H1 (cell line): ENCODE data around the gene OSCP1. TPM values are rescaled to one million over a fixed set of nuclear protein-coding genes. Genes with fewer than 3 reads are reported as not detected.

ENCODE experiments used
- CTCF ChIA-PET: fragments of 300-600 bp; sonication (Branson Sonifier 250); formaldehyde crosslinking; loops from one replicate; lab custom pipeline; 2021; ENCODE audit not compliant: partially characterized antibody; lab: Charles Lee
- POLR2A ChIA-PET: fragments of 300-600 bp; sonication (Branson Sonifier 250); formaldehyde crosslinking; loops from one replicate; lab custom pipeline; 2021; ENCODE audit warnings: inconsistent platforms; ENCODE audit not compliant: partially characterized antibody; lab: Charles Lee
- DNase-seq, 2 experiments: peaks; one replicate each; pipeline versions ENCODE4 v3.0.0 to v3.0.0-alpha.2; 2010 to 2022; ENCODE audit warnings: low spot score in 2 of 2, low read depth in 1 of 2, mixed read lengths in 1 of 2
- FAIRE-seq: peaks from 2 replicates; lab custom pipeline; 2011; peaks lifted over from hg19 to GRCh38; lab: Jason Lieb, UNC
- H2AFZ ChIP-seq: 2 replicates; pipeline ENCODE4 v1.8.1; 2012; ENCODE audit warnings: low read length, inconsistent platforms
- H2AK5ac ChIP-seq: 2 replicates; pipeline ENCODE4 v1.6.1; 2013; ENCODE audit warnings: low read depth, low read length
- H2BK120ac ChIP-seq: replicated peaks from 2 replicates; pipeline ENCODE3; 2013; ENCODE audit warnings: low read depth, low read length, inconsistent platforms
- H2BK12ac ChIP-seq: 2 replicates; pipeline ENCODE4 v1.6.1; 2013; ENCODE audit warnings: low read depth, low read length
- H2BK15ac ChIP-seq: 2 replicates; pipeline ENCODE4 v1.6.1; 2013; ENCODE audit warnings: low read length
- H2BK20ac ChIP-seq: 2 replicates; pipeline ENCODE4 v1.6.1; 2013; ENCODE audit warnings: low read length
- H2BK5ac ChIP-seq: 2 replicates; pipeline ENCODE4 v1.6.1; 2013; ENCODE audit warnings: low read depth, low read length
- H3K14ac ChIP-seq: 2 replicates; pipeline ENCODE4 v1.6.1; 2013; ENCODE audit warnings: inconsistent platforms; ENCODE audit not compliant: insufficient read length
- H3K18ac ChIP-seq: 2 replicates; pipeline ENCODE4 v1.6.1; 2013; ENCODE audit warnings: low read length; ENCODE audit errors: extremely low read depth
- H3K23ac ChIP-seq: 2 replicates; pipeline ENCODE4 v1.6.1; 2013; ENCODE audit warnings: inconsistent platforms; ENCODE audit not compliant: insufficient read length
- H3K23me2 ChIP-seq: 2 replicates; pipeline ENCODE4 v1.6.1; 2013; ENCODE audit warnings: low read depth, low read length
- H3K27ac ChIP-seq: 2 replicates; pipeline ENCODE4 v1.6.1; 2011; ENCODE audit warnings: low read depth, low read length, inconsistent platforms
- H3K27me3 ChIP-seq, 4 experiments: replicated peaks in 1 of 4; 1 replicate in 1 of 4; 2 replicates in 3 of 4; pipeline versions ENCODE4 v1.6.1 to v1.8.1; 2011 to 2013; ENCODE audit warnings: low read length in 3 of 4, mild to moderate bottlenecking in 3 of 4, inconsistent platforms in 2 of 4, mixed read lengths in 2 of 4, moderate library complexity in 1 of 4; ENCODE audit not compliant: control insufficient read depth in 3 of 4, insufficient read depth in 3 of 4; ENCODE audit errors: extremely low read depth in 1 of 4
- H3K36me3 ChIP-seq, 4 experiments: 2 replicates each; pipeline versions ENCODE4 v1.6.1 to v1.8.1; 2011 to 2013; ENCODE audit warnings: mild to moderate bottlenecking in 4 of 4, low read length in 3 of 4, moderate library complexity in 2 of 4, control low read depth in 1 of 4, inconsistent platforms in 1 of 4; ENCODE audit not compliant: insufficient read depth in 4 of 4, control insufficient read depth in 2 of 4
- H3K4ac ChIP-seq: replicated peaks from 2 replicates; pipeline ENCODE3; 2013; ENCODE audit warnings: low read length, low read depth, mixed read lengths, inconsistent platforms; ENCODE audit not compliant: insufficient read length
- H3K4me1 ChIP-seq, 4 experiments: replicated peaks in 1 of 4; 1 replicate in 1 of 4; 2 replicates in 3 of 4; pipeline versions ENCODE4 v1.6.1 to v1.8.1; 2011 to 2013; ENCODE audit warnings: low read length in 3 of 4, inconsistent platforms in 2 of 4, mixed read lengths in 1 of 4; ENCODE audit not compliant: insufficient read depth in 4 of 4, control insufficient read depth in 3 of 4
- H3K4me2 ChIP-seq, 2 experiments: 2 replicates each; pipeline versions ENCODE4 v1.6.1 to v1.8.1; 2011 to 2013; ENCODE audit warnings: low read depth in 2 of 2, low read length in 2 of 2, control low read depth in 1 of 2, inconsistent platforms in 1 of 2, mild to moderate bottlenecking in 1 of 2; ENCODE audit not compliant: insufficient read depth in 1 of 2
- H3K4me3 ChIP-seq, 4 experiments: fragments of 200-600, 300-600 bp in 1 of 4; sonication (generic), shearing (Covaris generic), sonication (Bioruptor Twin) in 1 of 4; 2 replicates each; pipeline versions ENCODE4 v1.5.1 to v1.8.1; 2011 to 2016; ENCODE audit warnings: low read length in 4 of 4, low read depth in 3 of 4, control low read depth in 2 of 4, inconsistent platforms in 2 of 4, mild to moderate bottlenecking in 2 of 4, mixed read lengths in 1 of 4, moderate library complexity in 1 of 4; ENCODE audit not compliant: insufficient read depth in 2 of 4; ENCODE audit errors: extremely low read depth in 1 of 4
- H3K56ac ChIP-seq: replicated peaks from 2 replicates; pipeline ENCODE3; 2013; ENCODE audit warnings: low read depth, mild to moderate bottlenecking, mixed read lengths, low read length, inconsistent platforms; ENCODE audit not compliant: insufficient read length
- H3K79me1 ChIP-seq: 2 replicates; pipeline ENCODE4 v1.6.1; 2013; ENCODE audit warnings: low read depth, low read length, control low read depth
- H3K79me2 ChIP-seq, 2 experiments: 2 replicates each; pipeline versions ENCODE4 v1.6.1 to v1.8.1; 2012 to 2013; ENCODE audit warnings: low read length in 2 of 2, mild to moderate bottlenecking in 2 of 2, inconsistent platforms in 1 of 2; ENCODE audit not compliant: insufficient read depth in 2 of 2, control insufficient read depth in 1 of 2
- H3K9ac ChIP-seq, 4 experiments: replicated peaks in 1 of 4; 1 replicate in 1 of 4; 2 replicates in 3 of 4; pipeline versions ENCODE4 v1.6.1 to v1.8.1; 2011 to 2013; ENCODE audit warnings: low read depth in 3 of 4, low read length in 3 of 4, control low read depth in 2 of 4, mild to moderate bottlenecking in 2 of 4, moderate library complexity in 2 of 4, inconsistent platforms in 1 of 4; ENCODE audit errors: extremely low read depth in 1 of 4
- H3K9me3 ChIP-seq, 2 experiments: 2 replicates each; pipeline versions ENCODE4 v1.6.1 to v1.8.1; 2012 to 2013; ENCODE audit warnings: mild to moderate bottlenecking in 2 of 2, moderate library complexity in 2 of 2, control low read depth in 1 of 2, inconsistent platforms in 1 of 2, low read depth in 1 of 2, low read length in 1 of 2, mixed read lengths in 1 of 2; ENCODE audit not compliant: insufficient read depth in 2 of 2
- H4K20me1 ChIP-seq, 2 experiments: replicated peaks in 1 of 2; 2 replicates each; pipeline versions ENCODE3 to v1.8.1; 2011 to 2013; ENCODE audit warnings: inconsistent platforms in 2 of 2, low read length in 2 of 2, mild to moderate bottlenecking in 1 of 2; ENCODE audit not compliant: insufficient read depth in 2 of 2, control insufficient read depth in 1 of 2
- H4K5ac ChIP-seq: 2 replicates; pipeline ENCODE4 v1.6.1; 2013; ENCODE audit warnings: low read length, low read depth, mixed read lengths, inconsistent platforms; ENCODE audit not compliant: insufficient read length
- H4K8ac ChIP-seq: 2 replicates; pipeline ENCODE4 v1.8.0; 2013; ENCODE audit warnings: mild to moderate bottlenecking, moderate library complexity, low read length, inconsistent platforms; ENCODE audit not compliant: insufficient read depth; ENCODE audit errors: extremely low read depth
- H4K91ac ChIP-seq: replicated peaks from 2 replicates; pipeline ENCODE3; 2013; ENCODE audit warnings: low read length, mixed read lengths, inconsistent platforms; ENCODE audit not compliant: insufficient read length
- CBX5 ChIP-seq: fragments of 300-800, 300-1000 bp; sonication (generic); IDR thresholded peaks from 2 replicates; pipeline ENCODE4 v1.7.1; 2016; ENCODE audit warnings: antibody characterized with exemption, low read length, low read depth
- WGBS, 2 experiments: shearing (Covaris generic) in 1 of 2; methylation state at CpG; one replicate each; pipeline versions ENCODE4 v1.1.6 to v1.1.7; 2013 to 2015; ENCODE audit warnings: low lambda C conversion rate in 2 of 2, mixed read lengths in 2 of 2, inconsistent platforms in 1 of 2, low coverage in 1 of 2, missing lambda C conversion rate in 1 of 2; ENCODE audit not compliant: insufficient replicate concordance in 2 of 2, insufficient coverage in 1 of 2, insufficient read length in 1 of 2; ENCODE audit errors: extremely low coverage in 1 of 2, missing lambda C conversion rate in 1 of 2; 5-methylcytosine and 5-hydroxymethylcytosine counted together
- polyA plus RNA-seq, 7 experiments: library from polyadenylated mRNA; depleted of rRNA in 3 of 7; stranded (reverse) in 5 of 7; unstranded in 2 of 7; fragments of >200 nt in 5 of 7; fragments of 200-250 nt in 2 of 7; gene quantifications; 1 replicate in 5 of 7; 2 replicates in 1 of 7; 4 replicates in 1 of 7; pipeline versions ENCODE4 v1.2.1 to v1.2.3, GENCODE V29; 2011 to 2013; ENCODE audit warnings: missing spikeins in 2 of 7, mixed read lengths in 2 of 7
- total RNA-seq: library from RNA; stranded (reverse); fragmentation: NEBNext Ultra II Directional; extraction: Animal tissue kit (Norgen Biotek cat#: 25700); gene quantifications from 2 replicates; pipeline ENCODE4 v1.2.1, GENCODE V29; 2021

OSCP1 gene
- total and polyA plus RNA-seq, 2 of the 8 experiments (the other 6 are each of a cell fraction or from before 2014, with no cell fraction given) = 1.8 to 3.3 TPM

DNA sequence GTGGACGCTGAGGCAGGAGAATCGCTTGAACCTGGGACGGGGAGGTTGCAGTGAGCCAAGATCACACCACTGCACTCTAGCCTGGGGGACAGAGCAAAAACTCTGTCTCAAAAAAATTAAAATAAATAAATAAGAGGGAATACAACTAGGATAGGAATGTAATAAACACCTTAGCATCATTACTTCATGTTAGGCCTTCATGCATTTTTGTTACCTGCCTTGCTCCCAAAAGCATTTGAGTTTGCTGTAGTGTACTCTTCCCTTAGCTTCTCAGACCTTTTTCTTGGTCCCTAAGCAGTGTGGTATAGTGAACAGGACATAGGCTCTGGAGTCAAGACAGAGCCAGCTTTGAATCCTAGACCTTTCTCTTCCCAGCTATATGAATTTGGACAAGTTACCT lies 2.8 kb upstream of the OSCP1 start:
- H4K5ac ChIP-seq = no peak overlapping the region
- H3K9ac ChIP-seq = no peak overlapping the region
- H3K4me1 ChIP-seq = no peaks in the 10 kb centered on the region; a peak in 1 of 7 replicates
- H3K4me2 ChIP-seq = no peak overlapping the region
- H3K9me3 ChIP-seq = no peaks in the 10 kb centered on the region
- H3K27ac ChIP-seq = no peak overlapping the region
- no peak overlapping the region for H3K14ac ChIP-seq
- no peaks in the 10 kb centered on the region for H3K27me3 ChIP-seq
- no peaks in the 10 kb centered on the region for H3K79me2 ChIP-seq
- no peaks in the 10 kb centered on the region; the same call in 1 of the 2 replicates for H3K23me2 ChIP-seq
- H2AFZ ChIP-seq = no peak overlapping the region
- H3K36me3 ChIP-seq = peaks cover 12 to 32% (median 25%) of the 10 kb centered on the region in 4 experiments
- no peak overlapping the region for H3K56ac ChIP-seq
- H2AK5ac ChIP-seq = no peak overlapping the region
- no peak for DNase-seq
- no peak overlapping the region for H3K4me3 ChIP-seq
- H2BK12ac ChIP-seq = no peak overlapping the region
- H4K20me1 ChIP-seq = peaks cover 0 to 1% of the 10 kb centered on the region in 2 experiments
- no peak for FAIRE-seq
- no peak overlapping the region for H3K4ac ChIP-seq
- H3K79me1 ChIP-seq = no peaks in the 10 kb centered on the region
- no peak overlapping the region for H2BK5ac ChIP-seq
- ChIA-PET POLR2A (interaction anchor here (1.1 to 3.3 kb wide), 4 partner anchors 9 to 29 kb away, joined by 4 to 22 read pairs (median 6); partner anchors contain the start of genes CSF3R and MRPS15), CTCF (no interaction called here)
- no peak overlapping the region for H4K8ac ChIP-seq
- no peak overlapping the region for H2BK20ac ChIP-seq
- 93% methylated on average over 3 of the region's 3 CpGs; no CpG with 5 or more reads in 1 of the 2 experiments for WGBS, 2 experiments
- no peak overlapping the region for H4K91ac ChIP-seq
- no peak overlapping the region for H3K23ac ChIP-seq
- no peak overlapping the region for H2BK120ac ChIP-seq
- H3K18ac ChIP-seq = no peak overlapping the region
- no peak overlapping the region for H2BK15ac ChIP-seq
- TF ChIP-seq CBX5 = no peak
